ENCODE data around the gene WIPF2. TPM values are rescaled to one million over a fixed set of nuclear protein-coding genes. Genes with fewer than 3 reads are reported as not detected.
A peak's percentile ranks its signal among the peaks of the same experiment; 100 is the strongest.

Gene WIPF2
- total RNA-seq, 1 experiment from 2014 or later, result 5.1 TPM

DNA sequence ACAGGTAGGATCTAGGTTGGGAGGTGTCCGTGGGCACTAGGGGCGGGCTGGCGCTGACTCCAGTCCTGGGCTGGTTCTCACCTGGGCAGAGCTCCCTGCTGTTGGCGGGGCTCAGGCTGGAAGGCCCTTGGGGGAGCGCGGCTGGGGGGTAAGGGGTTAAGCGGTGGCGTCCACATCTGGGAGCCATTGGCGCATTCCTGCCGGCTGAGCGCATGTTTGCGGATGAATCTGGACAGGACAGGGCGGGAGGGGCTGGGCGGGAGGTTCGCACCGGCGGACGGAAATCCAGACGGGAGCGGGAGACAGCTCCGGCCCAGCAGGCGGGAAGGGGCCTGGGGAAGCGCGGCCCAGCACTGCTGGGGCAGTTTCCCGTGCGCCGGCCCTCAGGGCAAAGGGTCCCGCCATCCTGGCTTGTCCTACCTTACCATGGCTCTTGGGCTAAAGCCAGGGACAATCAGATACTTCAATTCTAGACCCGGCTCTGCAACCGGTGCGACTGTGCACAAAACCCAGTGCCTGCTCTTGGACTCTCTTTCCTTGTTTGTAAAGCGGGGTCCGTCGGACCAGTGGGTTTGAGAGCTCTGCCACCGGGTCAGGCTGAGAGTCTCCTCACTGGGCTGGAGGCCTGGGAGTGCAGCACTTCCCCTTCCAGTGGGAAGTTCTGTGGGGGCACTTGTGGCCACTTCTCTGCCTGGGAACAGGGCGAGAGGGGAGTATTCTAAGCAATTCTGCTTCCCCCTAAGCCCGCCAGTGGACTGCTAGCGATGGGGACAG lies 97.7 kb downstream of the WIPF2 start:
- DNase-seq (ENCODE audit: low read depth, low spot score), result no peak
- in situ Hi-C loops (cut with HindIII; ENCODE audit: low pct_unique_long_range_greater_than_20kb, low sequenced_read_pairs), result no loop called here

DNA sequence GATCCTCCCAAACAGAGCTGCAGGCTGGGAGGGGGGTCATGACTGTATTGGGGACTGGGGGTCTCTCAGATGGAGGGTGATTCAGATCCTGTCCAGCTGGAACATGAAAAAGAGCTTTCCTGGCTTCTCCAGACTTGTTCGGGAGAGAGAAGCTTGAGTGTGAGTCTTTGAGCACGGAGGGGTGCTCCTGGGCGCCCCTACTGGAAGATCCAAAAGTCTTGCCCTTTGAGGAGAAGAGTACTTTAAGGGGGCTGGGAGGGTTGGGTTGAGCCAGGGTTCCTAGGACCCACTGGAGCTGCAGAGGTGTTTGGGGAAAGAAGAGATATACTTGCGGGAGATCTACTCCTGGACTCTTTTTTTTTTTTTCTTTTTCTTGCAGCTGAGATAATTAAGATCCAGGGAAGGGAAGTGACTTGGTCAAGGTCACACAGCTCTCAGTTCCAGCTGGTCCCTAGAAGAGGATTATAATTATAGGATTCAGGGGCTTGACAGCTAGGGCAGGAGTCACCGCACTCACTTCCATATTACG lies 98.3 kb downstream of the WIPF2 start:
- in situ Hi-C loops (cut with HindIII; ENCODE audit: low pct_unique_long_range_greater_than_20kb, low sequenced_read_pairs), result no loop called here
- peak; percentile 52 for DNase-seq (ENCODE audit: low read depth, low spot score)

DNA sequence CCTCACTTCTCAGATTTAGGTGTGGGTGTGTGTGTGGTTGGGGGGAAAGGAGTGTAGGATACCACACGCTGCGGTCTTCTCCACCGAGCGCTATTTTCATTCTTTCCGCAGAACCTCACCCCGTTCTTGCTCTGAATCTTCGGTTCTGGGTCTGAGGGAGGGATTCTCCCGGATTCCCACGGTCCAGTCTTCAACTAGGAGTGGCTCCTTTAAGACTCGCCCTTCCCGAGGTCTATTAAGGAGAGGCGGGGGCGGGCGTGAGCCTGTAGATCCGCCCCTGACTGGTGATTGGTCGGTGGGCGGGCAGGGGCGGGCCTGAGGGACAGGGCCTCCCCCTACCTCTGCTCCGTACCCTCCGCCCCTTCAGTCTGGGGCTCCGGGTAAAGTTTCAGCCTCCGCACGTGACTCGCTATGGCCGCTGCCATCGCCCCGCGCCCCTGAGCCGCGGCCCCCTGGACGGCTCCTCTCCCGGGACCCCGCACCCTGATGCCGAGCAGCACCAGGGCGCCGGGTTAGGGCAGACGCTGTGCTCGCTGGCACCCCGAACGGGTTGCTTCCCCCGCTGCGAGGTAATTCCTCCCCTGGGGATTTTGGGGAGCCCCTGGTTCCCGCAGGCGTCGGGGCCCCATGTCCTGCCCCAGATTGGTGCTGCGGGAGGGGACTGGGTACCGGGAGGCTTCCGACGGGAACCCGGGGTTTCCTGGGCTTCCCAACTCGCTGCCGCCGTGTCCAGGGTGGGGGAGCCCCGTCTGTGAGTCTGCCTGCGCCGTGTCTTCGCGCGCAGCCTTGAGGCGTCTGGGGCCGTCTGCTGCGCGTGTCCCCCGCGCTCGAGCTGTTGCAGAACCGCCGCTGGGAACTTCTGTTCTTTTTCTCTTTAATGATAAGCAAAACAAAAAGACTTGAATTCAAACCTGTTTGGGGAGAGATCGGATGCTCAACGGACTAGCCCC lies 99.1 kb downstream of the WIPF2 start:
- DNase-seq (ENCODE audit: low read depth, low spot score), result peak; percentile 95
- in situ Hi-C loops (cut with HindIII; ENCODE audit: low pct_unique_long_range_greater_than_20kb, low sequenced_read_pairs), result no loop called here

DNA sequence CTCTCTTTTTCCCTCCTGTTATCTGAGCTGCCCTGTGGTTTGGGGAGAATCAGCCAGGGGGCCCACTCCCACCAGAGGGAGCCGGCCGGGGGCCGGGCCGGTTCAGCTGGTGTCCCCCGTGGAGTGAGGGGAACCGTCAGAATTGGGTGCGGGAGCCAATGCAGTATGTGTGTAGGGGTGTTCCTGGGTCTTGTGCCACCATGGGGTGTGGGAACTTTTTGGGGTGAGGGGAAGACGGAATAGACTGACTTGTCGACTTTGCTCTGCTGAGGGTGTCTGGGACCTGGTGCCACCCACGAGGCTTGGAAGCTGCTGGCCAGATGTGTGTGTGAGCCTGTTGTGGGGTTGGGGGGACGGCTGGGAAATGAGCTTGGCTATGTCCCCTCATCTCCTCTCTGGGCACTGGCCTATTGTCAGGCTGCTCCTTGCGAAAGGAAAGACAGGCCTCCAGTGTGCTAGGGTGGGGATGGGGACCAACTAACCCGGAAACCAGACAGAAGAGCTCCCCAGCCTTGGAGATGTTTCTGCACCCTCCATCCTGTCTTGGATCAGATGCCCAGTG lies 99.8 kb downstream of the WIPF2 start:
- in situ Hi-C loops (cut with HindIII; ENCODE audit: low pct_unique_long_range_greater_than_20kb, low sequenced_read_pairs), result no loop called here
- no peak for DNase-seq (ENCODE audit: low read depth, low spot score)

DNA sequence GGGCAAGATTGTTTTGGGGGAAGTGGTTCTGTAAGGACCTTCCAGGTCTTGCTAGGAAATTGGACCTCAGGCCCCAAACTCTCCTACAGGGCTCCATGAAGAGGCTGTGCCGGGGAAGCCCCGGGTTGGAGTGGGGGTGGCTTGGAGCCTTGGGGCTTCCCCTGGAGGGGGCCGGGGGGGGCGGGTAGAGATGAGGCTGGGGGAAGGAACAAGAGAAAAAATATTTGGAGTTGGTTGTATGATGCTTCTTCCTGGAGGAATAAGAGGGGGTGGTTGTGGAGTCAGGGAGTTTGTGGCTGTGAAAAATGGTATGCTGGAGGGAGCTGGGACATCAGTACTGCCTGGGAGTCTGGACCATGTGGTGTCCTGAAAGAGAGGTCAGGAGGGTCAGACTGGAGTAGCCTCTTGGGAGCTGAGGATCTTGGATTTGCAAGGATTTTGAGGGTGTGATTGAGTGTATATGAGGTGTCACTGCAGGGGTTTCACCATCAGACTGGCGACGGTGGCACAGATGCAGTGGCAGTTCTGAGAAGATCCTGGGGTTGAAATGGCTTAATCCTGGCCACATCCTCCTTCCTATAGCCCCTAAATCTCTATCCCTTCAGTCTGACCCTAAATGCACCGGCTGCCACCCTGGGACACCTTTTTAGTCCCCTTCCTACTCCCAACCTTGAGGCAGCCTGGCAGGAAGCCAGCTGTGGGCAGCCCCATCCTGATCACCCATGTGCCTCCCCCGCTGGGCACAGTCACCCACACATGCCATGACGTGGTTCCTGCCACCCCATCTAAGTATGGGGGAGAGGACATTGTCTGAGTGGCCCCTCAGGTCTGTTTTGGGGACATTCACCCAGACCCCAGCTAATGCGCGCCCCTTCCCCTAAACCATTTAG lies 100.8 kb downstream of the WIPF2 start:
- in situ Hi-C loops (cut with HindIII; ENCODE audit: low pct_unique_long_range_greater_than_20kb, low sequenced_read_pairs), result no loop called here
- DNase-seq (ENCODE audit: low read depth, low spot score), result no peak

DNA sequence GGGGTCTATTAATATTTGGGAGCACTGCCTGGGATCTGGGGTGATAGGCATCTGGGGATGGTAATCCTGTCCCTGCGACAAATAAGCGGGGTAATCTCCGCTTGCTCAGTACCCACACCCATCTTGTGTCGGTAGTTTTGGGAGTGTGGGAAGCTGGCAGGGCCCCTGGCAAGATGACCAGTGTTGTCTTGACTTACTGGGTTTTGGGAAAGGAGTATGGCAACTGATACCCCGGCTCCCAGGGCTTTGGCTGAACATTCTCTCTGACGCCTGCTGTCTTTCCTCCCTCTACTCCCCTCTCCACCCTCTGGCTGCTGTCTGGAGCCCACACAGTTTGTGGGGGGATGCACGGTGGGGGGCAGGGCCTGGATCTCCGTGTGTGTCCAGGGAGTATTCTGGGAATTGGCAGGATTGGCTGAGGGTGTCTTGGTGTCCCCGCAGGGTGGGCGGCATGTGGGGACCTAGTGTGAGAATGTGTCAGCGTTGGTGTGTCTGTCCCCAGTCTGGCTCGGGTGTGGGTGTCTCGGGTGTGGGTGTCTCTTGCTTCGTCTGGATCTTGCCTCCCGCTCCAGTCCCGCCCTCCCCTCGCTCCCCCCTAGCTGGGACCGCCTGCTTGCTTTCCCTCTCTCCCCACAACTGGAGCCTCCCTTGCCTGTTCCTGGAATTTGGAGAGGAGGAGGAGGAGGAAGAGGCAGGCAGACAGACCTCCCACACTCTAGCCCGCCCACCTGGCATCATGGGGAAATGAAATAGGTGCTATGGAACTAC lies 101.8 kb downstream of the WIPF2 start:
- in situ Hi-C loops (cut with HindIII; ENCODE audit: low pct_unique_long_range_greater_than_20kb, low sequenced_read_pairs), result no loop called here
- DNase-seq (ENCODE audit: low read depth, low spot score), result no peak

DNA sequence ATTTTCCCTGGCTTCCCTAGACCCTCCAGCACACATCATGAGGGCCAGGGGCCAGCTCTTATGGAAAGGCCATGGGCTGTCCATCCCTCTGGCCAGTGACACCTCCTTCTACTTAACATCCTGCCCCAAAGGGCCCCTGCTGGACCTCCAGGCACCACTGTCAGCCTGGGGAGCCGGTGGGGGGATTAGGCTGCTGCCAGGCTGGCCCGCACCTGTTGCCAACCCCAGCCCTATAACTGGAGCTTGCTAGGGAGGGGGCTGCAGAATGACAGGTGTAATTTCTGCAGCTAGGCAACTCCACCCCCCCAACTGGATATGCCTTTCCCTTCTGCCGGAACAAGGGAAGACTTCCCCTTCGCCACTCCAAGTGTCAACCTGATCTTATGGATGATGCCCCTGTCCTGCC lies 102.4 kb downstream of the WIPF2 start:
- no peak for DNase-seq (ENCODE audit: low read depth, low spot score)
- in situ Hi-C loops (cut with HindIII; ENCODE audit: low pct_unique_long_range_greater_than_20kb, low sequenced_read_pairs), result no loop called here

DNA sequence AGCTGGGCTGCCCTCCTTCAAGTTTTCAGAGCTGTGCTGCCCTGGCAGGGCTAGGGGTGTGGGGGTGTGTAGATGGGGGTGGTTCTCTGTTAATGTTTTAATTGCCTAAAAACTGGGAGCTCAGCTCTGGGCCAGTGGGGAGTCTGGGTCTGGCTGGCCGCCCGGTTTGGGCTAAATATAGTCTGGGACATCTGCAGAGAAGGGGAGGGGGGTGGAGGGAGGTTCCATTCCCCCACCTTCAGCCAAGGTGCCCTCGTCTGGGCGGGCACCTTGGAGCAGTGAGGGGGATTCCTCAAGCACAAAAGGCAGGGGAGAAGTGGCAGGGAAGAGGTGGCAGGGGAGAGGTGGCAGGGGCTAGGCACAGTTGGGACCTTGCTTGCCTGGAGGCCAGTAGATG lies 102.9 kb downstream of the WIPF2 start:
- in situ Hi-C loops (cut with HindIII; ENCODE audit: low pct_unique_long_range_greater_than_20kb, low sequenced_read_pairs), result no loop called here
- DNase-seq (ENCODE audit: low read depth, low spot score), result no peak

DNA sequence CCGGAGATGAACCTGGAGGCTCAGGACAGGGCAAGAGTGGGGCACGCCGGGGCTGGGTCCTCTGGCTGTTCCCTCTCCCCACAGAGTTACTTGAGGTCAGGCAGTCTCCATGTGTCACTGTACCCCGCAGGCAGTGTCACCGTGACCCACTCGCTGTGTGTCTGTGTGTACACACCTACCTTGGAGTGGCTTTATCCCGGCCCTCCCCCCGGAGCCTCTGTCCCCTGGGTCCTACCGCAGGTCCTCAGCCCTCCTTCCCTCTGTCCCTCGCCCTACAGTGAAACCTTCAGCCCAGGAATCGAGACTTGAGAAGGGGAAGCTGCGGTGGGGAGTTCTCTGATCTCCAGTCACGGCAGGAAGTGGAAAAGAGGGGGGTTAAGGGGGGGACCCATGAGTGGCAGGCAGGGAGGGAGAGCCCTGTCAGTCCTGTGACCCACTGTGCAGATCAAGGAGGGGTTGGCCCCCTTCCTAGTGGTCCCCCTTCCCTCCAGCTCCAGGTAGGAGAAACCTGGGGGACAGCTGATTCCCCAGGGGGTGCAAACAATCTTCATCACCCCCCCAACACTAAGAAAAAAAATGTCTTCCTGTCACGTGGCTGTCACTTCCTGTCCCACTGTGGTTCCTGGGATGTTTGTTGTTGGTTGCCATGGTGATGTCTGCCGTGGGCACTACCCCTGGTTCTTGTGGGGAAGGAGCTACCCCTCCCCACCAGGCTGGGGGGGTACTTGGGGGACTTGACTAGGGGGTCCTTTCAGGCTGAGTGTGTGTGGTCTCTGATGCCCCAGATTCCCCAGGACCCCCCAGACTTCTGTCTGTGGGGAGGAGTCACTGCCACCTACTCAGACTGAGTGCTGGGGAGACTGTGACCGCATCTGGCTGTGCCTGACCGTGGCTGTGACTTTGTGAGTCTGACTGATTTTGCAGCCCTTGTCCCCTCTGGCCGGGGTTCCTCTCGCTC lies 103.5 kb downstream of the WIPF2 start:
- in situ Hi-C loops (cut with HindIII; ENCODE audit: low pct_unique_long_range_greater_than_20kb, low sequenced_read_pairs), result no loop called here
- DNase-seq (ENCODE audit: low read depth, low spot score), result peak; percentile 62

DNA sequence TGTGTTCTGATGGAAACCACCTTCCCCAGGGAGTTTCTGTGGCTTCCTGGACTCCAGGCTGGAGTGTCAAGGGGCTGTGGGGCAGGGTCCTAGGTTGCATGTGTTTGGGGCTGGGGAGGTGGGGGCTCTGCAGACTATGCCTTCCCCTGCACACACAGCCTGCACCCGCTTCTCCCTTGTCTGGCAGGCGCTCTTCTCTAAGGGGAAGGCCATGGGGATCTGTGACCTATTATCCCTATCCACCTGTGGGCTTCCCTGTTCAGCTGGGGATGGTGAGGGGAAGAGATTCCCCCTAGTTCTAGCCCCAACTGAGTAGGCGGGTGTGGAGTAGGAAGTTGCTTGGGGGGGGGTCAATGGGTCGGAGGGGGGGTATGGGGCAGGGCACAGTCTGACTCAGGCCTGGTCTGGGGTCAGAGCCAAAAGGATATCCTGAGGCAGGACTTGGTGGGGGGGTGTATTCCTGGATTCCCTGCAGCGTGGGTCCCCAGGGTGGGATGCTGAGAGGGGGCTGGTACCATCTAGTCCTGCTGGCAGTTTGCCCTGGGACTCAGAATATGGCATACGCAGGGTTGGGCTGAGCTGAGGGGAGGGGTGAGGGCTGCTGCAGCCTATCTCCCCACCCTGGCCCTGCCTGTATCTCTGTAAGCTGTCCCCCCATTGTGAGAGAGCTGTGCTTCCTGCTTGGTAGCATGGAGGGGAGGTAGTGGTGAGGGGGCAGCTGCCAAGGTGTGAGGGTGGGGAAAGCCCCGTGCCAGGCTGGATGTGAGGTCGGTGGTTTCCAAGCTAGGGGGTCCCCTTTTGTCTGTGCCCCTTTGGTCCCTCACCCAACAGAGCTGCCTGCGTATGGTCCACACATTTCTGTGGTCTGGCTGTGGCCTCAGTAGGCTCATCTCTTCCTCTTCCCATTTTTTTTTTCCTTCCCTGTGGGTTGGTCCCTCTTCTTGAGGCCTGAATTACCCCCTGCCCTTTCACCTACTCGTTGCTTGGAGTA lies 104.6 kb downstream of the WIPF2 start:
- DNase-seq (ENCODE audit: low read depth, low spot score), result no peak

DNA sequence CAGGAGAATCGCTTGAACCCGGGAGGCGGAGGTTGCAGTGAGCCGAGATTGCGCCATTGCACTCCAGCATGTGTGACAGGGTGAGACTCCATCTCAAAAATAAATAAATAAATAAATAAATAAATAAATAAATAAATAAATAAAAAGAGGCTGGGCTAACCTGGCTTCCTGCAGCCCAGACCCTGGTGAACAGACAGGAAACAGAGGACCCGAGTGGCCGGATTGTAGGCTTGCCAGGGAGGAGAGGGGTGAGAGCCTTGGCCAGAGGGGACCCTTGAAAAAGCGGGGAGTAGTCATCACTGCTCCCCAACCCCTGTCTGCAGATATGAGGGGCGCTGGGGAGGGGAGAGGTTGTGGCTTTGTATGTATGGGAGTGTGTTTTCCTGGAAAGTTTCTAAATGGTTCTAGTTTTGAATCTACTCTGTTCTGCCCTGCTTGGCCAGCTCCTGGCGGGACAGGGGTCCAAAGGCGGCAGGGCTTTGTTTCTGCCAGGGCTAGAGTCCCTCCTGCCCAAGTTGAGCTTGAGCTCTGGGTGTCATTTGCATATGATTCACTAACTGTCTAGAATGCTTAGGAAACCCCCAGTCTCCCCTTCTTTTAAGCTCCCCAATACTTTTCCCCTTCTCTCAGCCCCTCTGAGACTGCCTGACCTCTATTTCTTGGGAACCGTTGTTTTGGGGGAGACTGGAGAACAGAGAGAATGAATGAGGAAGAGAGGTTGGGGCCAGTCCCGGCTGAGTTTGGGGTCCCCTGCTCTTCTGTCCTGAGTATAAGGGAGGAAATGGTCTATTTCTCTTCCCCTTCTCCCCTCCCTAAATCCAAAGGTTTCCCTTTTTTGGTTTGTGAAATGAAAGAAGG lies 106.3 kb downstream of the WIPF2 start:
- in situ Hi-C loops (cut with HindIII; ENCODE audit: low pct_unique_long_range_greater_than_20kb, low sequenced_read_pairs), result no loop called here

More for the DNA sequence above, 104.6 kb downstream of the WIPF2 start:
- in situ Hi-C loops (cut with HindIII; ENCODE audit: low pct_unique_long_range_greater_than_20kb, low sequenced_read_pairs), result no loop called here

DNA sequence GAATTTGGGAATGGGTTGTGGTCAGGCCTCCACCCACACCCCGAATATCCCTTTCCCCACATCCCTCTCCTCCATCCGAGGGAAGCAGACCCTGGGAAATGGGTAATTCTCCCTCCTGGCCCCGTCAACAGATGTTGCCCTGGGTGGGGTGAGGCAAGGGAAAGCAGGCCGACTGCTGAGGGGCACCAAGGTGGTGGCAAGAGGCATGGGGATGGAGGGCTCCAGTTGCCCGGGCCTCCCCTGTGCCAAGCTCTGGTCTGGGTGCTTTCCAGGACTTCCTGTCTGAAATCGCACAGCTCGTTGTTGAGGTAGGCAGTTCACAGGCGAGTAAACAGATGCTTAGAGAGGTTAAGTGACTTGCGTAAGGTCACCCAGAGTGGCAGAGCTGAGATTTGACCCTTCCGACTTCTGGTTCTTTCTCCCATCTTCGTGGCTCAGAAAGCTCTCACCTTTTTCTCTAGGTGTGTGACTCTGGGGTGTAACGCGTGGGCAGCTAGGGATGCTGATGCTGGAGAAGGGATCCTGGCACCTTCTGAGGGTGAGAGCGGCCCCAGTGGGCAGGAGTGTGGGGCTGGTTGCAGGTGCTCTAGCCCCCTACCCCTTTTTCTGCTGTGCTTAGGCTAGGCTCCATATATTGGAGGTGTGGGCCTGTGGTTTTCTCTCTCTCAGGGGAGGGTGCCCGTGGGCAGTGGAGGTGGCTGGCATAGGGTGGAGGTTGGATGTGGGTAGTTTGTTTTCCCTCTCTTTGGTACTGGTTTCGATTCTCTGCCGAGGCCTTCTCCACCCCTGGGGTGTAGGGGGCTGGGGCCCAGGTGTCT lies 107.1 kb downstream of the WIPF2 start:
- in situ Hi-C loops (cut with HindIII; ENCODE audit: low pct_unique_long_range_greater_than_20kb, low sequenced_read_pairs), result no loop called here
- DNase-seq (ENCODE audit: low read depth, low spot score), result no peak

More for the DNA sequence above, 106.3 kb downstream of the WIPF2 start:
- DNase-seq (ENCODE audit: low read depth, low spot score), result no peak

DNA sequence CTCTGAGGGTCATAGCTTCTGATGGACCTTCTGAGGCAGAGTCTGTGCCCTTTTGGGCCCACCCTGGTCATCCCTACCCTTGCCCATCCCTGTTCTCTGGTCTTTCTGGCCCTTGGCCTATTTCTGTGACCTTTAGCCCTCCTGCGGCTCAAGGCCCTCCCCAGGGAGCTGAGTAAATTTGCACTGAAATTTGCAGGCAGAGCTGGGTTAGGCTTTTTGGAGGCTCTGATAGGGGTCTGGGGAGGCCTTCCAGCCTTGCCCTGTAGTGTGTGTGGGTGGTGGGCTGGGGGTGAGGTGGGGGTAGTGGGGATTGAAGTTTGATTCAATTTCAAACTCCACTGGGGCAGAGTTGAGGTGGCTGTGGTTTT lies 107.7 kb downstream of the WIPF2 start:
- in situ Hi-C loops (cut with HindIII; ENCODE audit: low pct_unique_long_range_greater_than_20kb, low sequenced_read_pairs), result no loop called here
- DNase-seq (ENCODE audit: low read depth, low spot score), result no peak
